Measurements from ENCODE around the gene TMEM179. TPM values are rescaled to one million over a fixed set of nuclear protein-coding genes. Genes with fewer than 3 reads are reported as not detected.

TMEM179 gene
- polyA plus RNA-seq, 1 donor from 2014 or later = 20.3 TPM

DNA sequence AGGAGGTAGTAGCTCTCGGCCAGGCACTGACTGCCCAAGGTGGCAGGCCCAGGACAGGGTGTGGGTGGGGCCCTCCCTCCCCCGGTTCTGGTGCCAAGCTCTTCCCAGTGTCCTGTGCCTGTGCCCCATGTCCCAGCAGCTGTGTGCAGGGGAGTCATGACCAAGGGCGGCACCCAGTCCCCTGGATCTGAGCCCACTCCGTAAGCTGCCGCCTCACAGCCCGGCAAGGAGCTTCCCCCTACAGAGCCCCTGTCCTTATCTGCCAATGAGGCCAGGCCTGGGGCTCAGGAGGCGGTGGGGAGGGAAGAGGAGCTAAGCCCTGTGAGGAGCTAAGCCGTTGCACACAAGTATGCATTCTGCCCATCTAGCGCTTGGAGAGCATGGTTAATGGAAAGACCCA, 30.6 kb downstream of the TMEM179 start:
- TF ChIP-seq EZH2 (IDR thresholded peaks at IDR 0.05; ENCODE audit: borderline replicate concordance, insufficient read depth, low read length, poor library complexity, severe bottlenecking) (no peak), RAD21 (conservative IDR thresholded peaks at IDR 0.05) (no peak), SMC3 (conservative IDR thresholded peaks at IDR 0.05; ENCODE audit: poor library complexity) (no peak), EP300 (conservative IDR thresholded peaks at IDR 0.05; ENCODE audit: poor library complexity, severe bottlenecking) (no peak), MXI1 (conservative IDR thresholded peaks at IDR 0.05; ENCODE audit: poor library complexity, severe bottlenecking) (no peak), TAF1 (IDR thresholded peaks at IDR 0.05; ENCODE audit: low read depth) (no peak), POLR2AphosphoS5 (IDR thresholded peaks at IDR 0.05) (no peak)
- TF ChIP-seq, protein P1, sequence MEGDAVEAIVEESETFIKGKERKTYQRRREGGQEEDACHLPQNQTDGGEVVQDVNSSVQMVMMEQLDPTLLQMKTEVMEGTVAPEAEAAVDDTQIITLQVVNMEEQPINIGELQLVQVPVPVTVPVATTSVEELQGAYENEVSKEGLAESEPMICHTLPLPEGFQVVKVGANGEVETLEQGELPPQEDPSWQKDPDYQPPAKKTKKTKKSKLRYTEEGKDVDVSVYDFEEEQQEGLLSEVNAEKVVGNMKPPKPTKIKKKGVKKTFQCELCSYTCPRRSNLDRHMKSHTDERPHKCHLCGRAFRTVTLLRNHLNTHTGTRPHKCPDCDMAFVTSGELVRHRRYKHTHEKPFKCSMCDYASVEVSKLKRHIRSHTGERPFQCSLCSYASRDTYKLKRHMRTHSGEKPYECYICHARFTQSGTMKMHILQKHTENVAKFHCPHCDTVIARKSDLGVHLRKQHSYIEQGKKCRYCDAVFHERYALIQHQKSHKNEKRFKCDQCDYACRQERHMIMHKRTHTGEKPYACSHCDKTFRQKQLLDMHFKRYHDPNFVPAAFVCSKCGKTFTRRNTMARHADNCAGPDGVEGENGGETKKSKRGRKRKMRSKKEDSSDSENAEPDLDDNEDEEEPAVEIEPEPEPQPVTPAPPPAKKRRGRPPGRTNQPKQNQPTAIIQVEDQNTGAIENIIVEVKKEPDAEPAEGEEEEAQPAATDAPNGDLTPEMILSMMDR (IDR thresholded peaks at IDR 0.05; ENCODE audit: poor library complexity, severe bottlenecking) = no peak
- TF ChIP-seq, protein P2, sequence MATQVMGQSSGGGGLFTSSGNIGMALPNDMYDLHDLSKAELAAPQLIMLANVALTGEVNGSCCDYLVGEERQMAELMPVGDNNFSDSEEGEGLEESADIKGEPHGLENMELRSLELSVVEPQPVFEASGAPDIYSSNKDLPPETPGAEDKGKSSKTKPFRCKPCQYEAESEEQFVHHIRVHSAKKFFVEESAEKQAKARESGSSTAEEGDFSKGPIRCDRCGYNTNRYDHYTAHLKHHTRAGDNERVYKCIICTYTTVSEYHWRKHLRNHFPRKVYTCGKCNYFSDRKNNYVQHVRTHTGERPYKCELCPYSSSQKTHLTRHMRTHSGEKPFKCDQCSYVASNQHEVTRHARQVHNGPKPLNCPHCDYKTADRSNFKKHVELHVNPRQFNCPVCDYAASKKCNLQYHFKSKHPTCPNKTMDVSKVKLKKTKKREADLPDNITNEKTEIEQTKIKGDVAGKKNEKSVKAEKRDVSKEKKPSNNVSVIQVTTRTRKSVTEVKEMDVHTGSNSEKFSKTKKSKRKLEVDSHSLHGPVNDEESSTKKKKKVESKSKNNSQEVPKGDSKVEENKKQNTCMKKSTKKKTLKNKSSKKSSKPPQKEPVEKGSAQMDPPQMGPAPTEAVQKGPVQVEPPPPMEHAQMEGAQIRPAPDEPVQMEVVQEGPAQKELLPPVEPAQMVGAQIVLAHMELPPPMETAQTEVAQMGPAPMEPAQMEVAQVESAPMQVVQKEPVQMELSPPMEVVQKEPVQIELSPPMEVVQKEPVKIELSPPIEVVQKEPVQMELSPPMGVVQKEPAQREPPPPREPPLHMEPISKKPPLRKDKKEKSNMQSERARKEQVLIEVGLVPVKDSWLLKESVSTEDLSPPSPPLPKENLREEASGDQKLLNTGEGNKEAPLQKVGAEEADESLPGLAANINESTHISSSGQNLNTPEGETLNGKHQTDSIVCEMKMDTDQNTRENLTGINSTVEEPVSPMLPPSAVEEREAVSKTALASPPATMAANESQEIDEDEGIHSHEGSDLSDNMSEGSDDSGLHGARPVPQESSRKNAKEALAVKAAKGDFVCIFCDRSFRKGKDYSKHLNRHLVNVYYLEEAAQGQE (IDR thresholded peaks at IDR 0.05; ENCODE audit: borderline replicate concordance) = no peak
- H3K4me3 ChIP-seq (ENCODE audit: low read length) = no peak overlapping the region
- H3K4me2 ChIP-seq (ENCODE audit: low read length) = no peak overlapping the region
- H3K9me3 ChIP-seq (ENCODE audit: low read length) = no peaks in the 10 kb centered on the region
- H3F3A ChIP-seq (ENCODE audit: insufficient read depth, low read length, poor library complexity, severe bottlenecking) = no peaks in the 10 kb centered on the region
- no peak overlapping the region for H3K27ac ChIP-seq (ENCODE audit: low read length)
- no peaks in the 10 kb centered on the region for H3K27me3 ChIP-seq (ENCODE audit: insufficient read depth, low read depth, low read length)
- no peaks in the 10 kb centered on the region for H3K9me2 ChIP-seq (ENCODE audit: insufficient read depth, low read length)
- no peak overlapping the region for H2AFZ ChIP-seq (ENCODE audit: low read depth, low read length)
- no peaks in the 10 kb centered on the region for H4K20me1 ChIP-seq (ENCODE audit: insufficient read depth)
- H3K9ac ChIP-seq (ENCODE audit: low read length) = no peak overlapping the region
- H3K79me2 ChIP-seq (replicated peaks; ENCODE audit: insufficient read depth, low read length) = no peaks in the 10 kb centered on the region
- no peaks in the 10 kb centered on the region for H3K36me3 ChIP-seq (ENCODE audit: insufficient read depth, low read length)

DNA sequence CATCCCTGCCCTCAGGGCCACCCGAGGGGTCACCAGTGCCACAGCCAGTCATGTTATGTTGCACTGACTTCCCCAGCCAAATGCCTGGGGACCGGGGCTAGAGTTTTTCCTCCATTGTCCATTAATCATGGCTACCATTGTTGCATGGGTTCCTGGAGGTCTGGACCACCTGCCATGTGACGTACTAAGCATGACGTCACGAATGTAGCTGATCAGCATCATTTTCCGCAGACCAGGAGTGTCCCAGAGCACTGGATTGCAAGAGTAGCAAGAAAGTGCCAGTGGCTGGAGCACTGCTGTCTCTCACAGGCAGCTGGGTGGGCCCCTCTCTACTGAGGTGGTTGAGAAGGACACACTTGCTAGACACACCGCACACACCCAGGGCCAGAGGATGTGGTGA, 31.9 kb downstream of the TMEM179 start:
- Histone ChIP-seq H2AFZ (ENCODE audit: low read depth, low read length) (no peak overlapping the region), H3K9me2 (ENCODE audit: insufficient read depth, low read length) (no peaks in the 10 kb centered on the region), H3K36me3 (ENCODE audit: insufficient read depth, low read length) (no peaks in the 10 kb centered on the region), H3F3A (ENCODE audit: insufficient read depth, low read length, poor library complexity, severe bottlenecking) (no peaks in the 10 kb centered on the region), H3K9ac (ENCODE audit: low read length) (no peak overlapping the region), H3K79me2 (replicated peaks; ENCODE audit: insufficient read depth, low read length) (no peaks in the 10 kb centered on the region), H4K20me1 (ENCODE audit: insufficient read depth) (no peaks in the 10 kb centered on the region), H3K27ac (ENCODE audit: low read length) (no peak overlapping the region), H3K9me3 (ENCODE audit: low read length) (no peaks in the 10 kb centered on the region), H3K4me3 (ENCODE audit: low read length) (no peak overlapping the region), H3K27me3 (ENCODE audit: insufficient read depth, low read depth, low read length) (no peaks in the 10 kb centered on the region), H3K4me2 (ENCODE audit: low read length) (no peak overlapping the region)
- TF ChIP-seq TAF1 (IDR thresholded peaks at IDR 0.05; ENCODE audit: low read depth) (no peak), POLR2AphosphoS5 (IDR thresholded peaks at IDR 0.05) (no peak), SMC3 (conservative IDR thresholded peaks at IDR 0.05; ENCODE audit: poor library complexity) (no peak), RAD21 (conservative IDR thresholded peaks at IDR 0.05) (no peak), MXI1 (conservative IDR thresholded peaks at IDR 0.05; ENCODE audit: poor library complexity, severe bottlenecking) (no peak), EP300 (conservative IDR thresholded peaks at IDR 0.05; ENCODE audit: poor library complexity, severe bottlenecking) (no peak), EZH2 (IDR thresholded peaks at IDR 0.05; ENCODE audit: borderline replicate concordance, insufficient read depth, low read length, poor library complexity, severe bottlenecking) (no peak)
- TF ChIP-seq, protein P1 (IDR thresholded peaks at IDR 0.05; ENCODE audit: poor library complexity, severe bottlenecking) = no peak
- TF ChIP-seq, protein P2 (IDR thresholded peaks at IDR 0.05; ENCODE audit: borderline replicate concordance) = no peak

Data from neural cell (in vitro differentiated cells).